HepG2 (cell line): ENCODE results near the gene ACTL8. TPM values are rescaled to one million over a fixed set of nuclear protein-coding genes. Genes with fewer than 3 reads are reported as not detected.

ENCODE experiments used
- ATAC-seq: fragments of 200-7000 bp; cut with Tn5 transposase; 3 replicates; pipeline ENCODE4 v1.9.1; 2020; ENCODE audit warnings: mild to moderate bottlenecking, moderate library complexity
- BruUV-seq: library from RNA; stranded (reverse); fragments of 400-500 nt; replicated peaks from 2 replicates; lab custom pipeline; 2021; lab: Mats Ljungman, UMichigan
- CTCF ChIA-PET: fragments of 300-600 bp; formaldehyde crosslinking; extraction: SDS; loops from one replicate; lab custom pipeline; 2021; ENCODE audit warnings: low total read pairs, inconsistent platforms, low intra/inter-chr PET ratio; lab: Yijun Ruan, JAX
- POLR2A ChIA-PET: fragments of 350-600 bp; sonication (Branson Sonifier 250); formaldehyde crosslinking; loops from one replicate; lab custom pipeline; 2020; ENCODE audit warnings: antibody characterized with exemption, inconsistent platforms; lab: Yijun Ruan, JAX
- DNase-seq: peaks from one replicate; pipeline ENCODE4 v3.0.0-alpha.2; 2015; ENCODE audit warnings: low spot score
- FAIRE-seq: peaks from 3 replicates; lab custom pipeline; 2011; peaks lifted over from hg19 to GRCh38; lab: Jason Lieb, UNC
- H2AFZ ChIP-seq: one replicate; pipeline ENCODE4 v1.6.1; 2011; ENCODE audit warnings: low read length, inconsistent platforms
- H3K27ac ChIP-seq: fragments of 300-600 bp; 3 replicates; pipeline ENCODE4 v1.8.0; 2011; ENCODE audit warnings: mixed run types, mild to moderate bottlenecking, mixed read lengths, low read length, inconsistent platforms; ENCODE audit not compliant: insufficient read depth; ENCODE audit errors: extremely low read length
- H3K27me3 ChIP-seq, 2 experiments: fragments of 200-600 bp in 1 of 2; 2 replicates in 1 of 2; 3 replicates in 1 of 2; pipeline versions ENCODE4 v1.6.0 to v1.8.0; 2011; ENCODE audit warnings: low read length in 2 of 2, mild to moderate bottlenecking in 2 of 2, moderate library complexity in 2 of 2, inconsistent platforms in 1 of 2; ENCODE audit not compliant: insufficient read depth in 2 of 2, control insufficient read depth in 1 of 2
- H3K36me3 ChIP-seq, 2 experiments: fragments of 200-600 bp in 1 of 2; replicated peaks in 1 of 2; 2 replicates in 1 of 2; 3 replicates in 1 of 2; pipeline versions ENCODE4 v1.5.1 to v1.8.0; 2011; ENCODE audit warnings: low read length in 2 of 2, inconsistent platforms in 1 of 2; ENCODE audit not compliant: insufficient read depth in 2 of 2, control insufficient read depth in 1 of 2
- H3K4me1 ChIP-seq: 2 replicates; pipeline ENCODE4 v1.5.1; 2012; ENCODE audit warnings: low read length, inconsistent platforms; ENCODE audit not compliant: insufficient read depth
- H3K4me2 ChIP-seq: 2 replicates; pipeline ENCODE4 v1.6.0; 2011; ENCODE audit warnings: low read depth, low read length, inconsistent platforms
- H3K4me3 ChIP-seq, 3 experiments: fragments of 200-600 bp in 1 of 3; sonication (generic), shearing (Covaris generic) in 1 of 3; replicated peaks in 1 of 3; 2 replicates each; pipeline ENCODE4 v1.5.1; 2011 to 2016; ENCODE audit warnings: low read length in 3 of 3, inconsistent platforms in 2 of 3, low read depth in 2 of 3, mild to moderate bottlenecking in 2 of 3, control low read depth in 1 of 3, mixed read lengths in 1 of 3; ENCODE audit not compliant: insufficient read depth in 1 of 3
- H3K79me2 ChIP-seq: one replicate; pipeline ENCODE4 v1.6.1; 2011; ENCODE audit warnings: low read length, inconsistent platforms; ENCODE audit not compliant: insufficient read depth
- H3K9ac ChIP-seq: 2 replicates; pipeline ENCODE4 v1.6.0; 2011; ENCODE audit warnings: mild to moderate bottlenecking, low read depth, low read length, inconsistent platforms; ENCODE audit not compliant: insufficient read depth
- H3K9me3 ChIP-seq: 2 replicates; pipeline ENCODE4 v1.5.1; 2012; ENCODE audit warnings: mild to moderate bottlenecking, low read length
- H4K20me1 ChIP-seq: 2 replicates; pipeline ENCODE4 v1.6.0; 2011; ENCODE audit warnings: inconsistent platforms, mild to moderate bottlenecking, low read length, moderate library complexity; ENCODE audit not compliant: insufficient read depth
- CERS6 ChIP-seq: sonication (generic); formaldehyde crosslinking; IDR thresholded peaks from 2 replicates; pipeline ENCODE4 v1.5.0; 2020; ENCODE audit warnings: missing genetic modification reagents
- FOXO1 ChIP-seq: sonication (generic); formaldehyde crosslinking; IDR thresholded peaks from 2 replicates; pipeline ENCODE4 v1.4.0; 2020; ENCODE audit warnings: missing genetic modification reagents
- IKZF1 ChIP-seq: fragments of 450-650 bp; IDR thresholded peaks from 2 replicates; pipeline ENCODE4 v1.7.1; 2016
- MIER3 ChIP-seq: IDR thresholded peaks from 2 replicates; pipeline ENCODE4 v1.6.1; 2016; ENCODE audit warnings: missing compliant biosample characterization, borderline replicate concordance
- MYNN ChIP-seq: sonication (generic); formaldehyde crosslinking; IDR thresholded peaks from 2 replicates; pipeline ENCODE4 v1.4.0; 2020; ENCODE audit warnings: mild to moderate bottlenecking, low read depth, missing genetic modification reagents
- TEAD2 ChIP-seq: sonication (generic); formaldehyde crosslinking; IDR thresholded peaks from 2 replicates; pipeline ENCODE4 v1.9.0; 2021; ENCODE audit warnings: missing genetic modification reagents
- ZBTB33 ChIP-seq: sonication (generic); formaldehyde crosslinking; IDR thresholded peaks from 2 replicates; pipeline ENCODE4 v1.4.0; 2020; ENCODE audit warnings: missing genetic modification reagents
- ZC3H4 ChIP-seq: sonication (generic); formaldehyde crosslinking; IDR thresholded peaks from 2 replicates; pipeline ENCODE4 v1.4.0; 2020; ENCODE audit warnings: missing genetic modification reagents, borderline replicate concordance
- ZNF292 ChIP-seq: sonication (generic); formaldehyde crosslinking; IDR thresholded peaks from 2 replicates; pipeline ENCODE4 v1.8.1; 2022; ENCODE audit warnings: mild to moderate bottlenecking, low read depth, missing genetic modification reagents, borderline replicate concordance
- ZNF34 ChIP-seq: sonication (generic); formaldehyde crosslinking; IDR thresholded peaks from 2 replicates; pipeline ENCODE4 v1.4.0; 2020; ENCODE audit warnings: mild to moderate bottlenecking, missing genetic modification reagents, borderline replicate concordance
- ZNF382 ChIP-seq: sonication (generic); formaldehyde crosslinking; IDR thresholded peaks from 2 replicates; pipeline ENCODE4 v1.5.0; 2020; ENCODE audit warnings: missing genetic modification reagents, mild to moderate bottlenecking, borderline replicate concordance
- ZNF761 ChIP-seq: sonication (generic); formaldehyde crosslinking; conservative IDR thresholded peaks from 2 replicates; pipeline ENCODE4 v1.4.0; 2020; ENCODE audit warnings: mild to moderate bottlenecking, missing genetic modification reagents
- ZNF83 ChIP-seq: sonication (generic); formaldehyde crosslinking; IDR thresholded peaks from 2 replicates; pipeline ENCODE4 v1.4.0; 2020; ENCODE audit warnings: missing genetic modification reagents, mild to moderate bottlenecking, borderline replicate concordance
- WGBS: methylation state at CpG from one replicate; pipeline ENCODE4 v1.1.6; 2017; ENCODE audit warnings: low lambda C conversion rate; 5-methylcytosine and 5-hydroxymethylcytosine counted together
- in situ Hi-C: cut with HindIII; loops from 2 replicates; pipeline ENCODE4 v1.10.0; 2017; ENCODE audit warnings: low pct_unique_long_range_greater_than_20kb; ENCODE audit not compliant: extremely low pct_ligation_motif_present
- intact Hi-C: fragments of 100-400 bp; cut with micrococcal nuclease; formaldehyde crosslinking; loops from one replicate; pipeline ENCODE4 v1.10.0; 2022; ENCODE audit not compliant: unreplicated experiment
- polyA plus RNA-seq, 8 experiments: library from polyadenylated mRNA; depleted of rRNA in 3 of 8; stranded (reverse) in 7 of 8; unstranded in 1 of 8; fragments of >200 nt; fragmentation: Illumina TruSeq in 4 of 8; extraction: Trizol in 4 of 8; gene quantifications; 2 replicates each; pipeline versions ENCODE4 v1.2.1 to v1.2.3, GENCODE V29; 2011 to 2016; ENCODE audit warnings: low read depth in 4 of 8, missing spikeins in 1 of 8, mixed read lengths in 1 of 8; ENCODE audit not compliant: insufficient read depth in 1 of 8
- total RNA-seq, 5 experiments: library from RNA; depleted of rRNA; stranded (reverse); fragments of >200 nt; fragmentation: Illumina TruSeq; extraction: Trizol; gene quantifications; 2 replicates each; pipeline ENCODE4 v1.2.3, GENCODE V29; 2016; ENCODE audit warnings: low read depth in 1 of 5
- TF ChIP-seq, protein P1 (sequence below): sonication (generic); formaldehyde crosslinking; IDR thresholded peaks from 2 replicates; pipeline ENCODE4 v1.8.0; 2022; ENCODE audit warnings: mild to moderate bottlenecking, missing genetic modification reagents, borderline replicate concordance
- TF ChIP-seq, protein P2 (sequence below): sonication (generic); formaldehyde crosslinking; conservative IDR thresholded peaks from 2 replicates; pipeline ENCODE4 v1.4.0; 2020; ENCODE audit warnings: missing genetic modification reagents

Gene ACTL8
- total and polyA plus RNA-seq, 2 of the 13 experiments (the other 11 are each of a cell fraction or from before 2014, with no cell fraction given), result 0.09 to 0.64 TPM

DNA sequence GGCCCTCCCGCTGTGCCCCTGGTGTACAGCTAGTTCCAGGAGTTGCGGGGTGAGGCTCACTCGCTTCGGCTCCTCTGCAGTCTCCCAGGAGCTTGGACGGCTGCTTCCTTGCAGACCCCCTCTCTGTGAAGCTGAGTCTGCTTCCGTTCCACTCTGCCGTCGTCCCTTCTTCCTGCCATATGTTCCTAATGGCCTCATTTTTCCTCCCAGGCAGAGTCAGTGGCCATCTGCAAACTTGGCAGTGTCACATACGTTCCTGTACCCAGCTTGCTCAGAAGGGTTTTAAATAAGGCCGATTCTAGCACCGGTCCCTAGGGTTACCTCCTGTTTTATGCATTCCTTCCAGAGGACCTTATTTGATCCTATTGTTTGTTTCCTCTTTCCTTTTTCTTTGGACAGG is 21.3 kb downstream of the ACTL8 start:
- ATAC-seq (no peak), DNase-seq (no peak), FAIRE-seq (no peak)
- Histone ChIP-seq H3K4me1 (no peaks in the 10 kb centered on the region), H2AFZ (no peak overlapping the region), H3K4me3 (no peak overlapping the region), H3K36me3 (no peaks in the 10 kb centered on the region), H3K27ac (no peak overlapping the region), H4K20me1 (peaks cover 6% of the 10 kb centered on the region; the same call in 1 of the 2 replicates), H3K79me2 (no peaks in the 10 kb centered on the region), H3K27me3 (peaks cover 3 to 67% of the 10 kb centered on the region in 2 experiments; a peak in 3 of 5 replicates), H3K9ac (no peak overlapping the region), H3K4me2 (no peak overlapping the region), H3K9me3 (no peaks in the 10 kb centered on the region)
- TF ChIP-seq ZNF382, result no peak
- no peak for TF ChIP-seq MIER3
- no peak for TF ChIP-seq ZNF761 (CRISPR knock-in tag)
- TF ChIP-seq MYNN (CRISPR knock-in tag), result no peak
- TF ChIP-seq CERS6 (CRISPR knock-in tag), result no peak
- TF ChIP-seq ZNF34 (CRISPR knock-in tag), result no peak
- TF ChIP-seq, protein P1, sequence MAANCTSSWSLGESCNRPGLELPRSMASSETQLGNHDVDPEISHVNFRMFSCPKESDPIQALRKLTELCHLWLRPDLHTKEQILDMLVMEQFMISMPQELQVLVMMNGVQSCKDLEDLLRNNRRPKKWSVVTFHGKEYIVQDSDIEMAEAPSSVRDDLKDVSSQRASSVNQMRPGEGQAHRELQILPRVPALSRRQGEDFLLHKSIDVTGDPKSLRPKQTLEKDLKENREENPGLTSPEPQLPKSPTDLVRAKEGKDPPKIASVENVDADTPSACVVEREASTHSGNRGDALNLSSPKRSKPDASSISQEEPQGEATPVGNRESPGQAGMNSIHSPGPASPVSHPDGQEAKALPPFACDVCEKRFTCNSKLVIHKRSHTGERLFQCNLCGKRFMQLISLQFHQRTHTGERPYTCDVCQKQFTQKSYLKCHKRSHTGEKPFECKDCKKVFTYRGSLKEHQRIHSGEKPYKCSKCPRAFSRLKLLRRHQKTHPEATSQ (CRISPR knock-in tag), result no peak
- TF ChIP-seq ZBTB33 (CRISPR knock-in tag), result no peak
- TF ChIP-seq FOXO1 (CRISPR knock-in tag), result no peak
- TF ChIP-seq ZNF83 (CRISPR knock-in tag), result no peak
- TF ChIP-seq ZNF292 (CRISPR knock-in tag), result no peak
- no peak for TF ChIP-seq ZC3H4 (CRISPR knock-in tag)
- TF ChIP-seq TEAD2, result no peak
- TF ChIP-seq, protein P2, sequence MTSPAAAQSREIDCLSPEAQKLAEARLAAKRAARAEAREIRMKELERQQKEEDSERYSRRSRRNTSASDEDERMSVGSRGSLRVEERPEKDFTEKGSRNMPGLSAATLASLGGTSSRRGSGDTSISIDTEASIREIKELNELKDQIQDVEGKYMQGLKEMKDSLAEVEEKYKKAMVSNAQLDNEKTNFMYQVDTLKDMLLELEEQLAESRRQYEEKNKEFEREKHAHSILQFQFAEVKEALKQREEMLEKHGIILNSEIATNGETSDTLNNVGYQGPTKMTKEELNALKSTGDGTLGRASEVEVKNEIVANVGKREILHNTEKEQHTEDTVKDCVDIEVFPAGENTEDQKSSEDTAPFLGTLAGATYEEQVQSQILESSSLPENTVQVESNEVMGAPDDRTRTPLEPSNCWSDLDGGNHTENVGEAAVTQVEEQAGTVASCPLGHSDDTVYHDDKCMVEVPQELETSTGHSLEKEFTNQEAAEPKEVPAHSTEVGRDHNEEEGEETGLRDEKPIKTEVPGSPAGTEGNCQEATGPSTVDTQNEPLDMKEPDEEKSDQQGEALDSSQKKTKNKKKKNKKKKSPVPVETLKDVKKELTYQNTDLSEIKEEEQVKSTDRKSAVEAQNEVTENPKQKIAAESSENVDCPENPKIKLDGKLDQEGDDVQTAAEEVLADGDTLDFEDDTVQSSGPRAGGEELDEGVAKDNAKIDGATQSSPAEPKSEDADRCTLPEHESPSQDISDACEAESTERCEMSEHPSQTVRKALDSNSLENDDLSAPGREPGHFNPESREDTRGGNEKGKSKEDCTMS (CRISPR knock-in tag), result no peak
- no peak for TF ChIP-seq IKZF1
- in situ Hi-C loops, result no loop called here
- ChIA-PET POLR2A (no interaction called here), CTCF (no interaction called here)
- intact Hi-C loops, result no loop called here
- no TSS peak for BruUV-seq
- WGBS, result 21% methylated on average over 7 of the region's 11 CpGs
